ENCODE results near the gene GNL2.

Gene GNL2

DNA sequence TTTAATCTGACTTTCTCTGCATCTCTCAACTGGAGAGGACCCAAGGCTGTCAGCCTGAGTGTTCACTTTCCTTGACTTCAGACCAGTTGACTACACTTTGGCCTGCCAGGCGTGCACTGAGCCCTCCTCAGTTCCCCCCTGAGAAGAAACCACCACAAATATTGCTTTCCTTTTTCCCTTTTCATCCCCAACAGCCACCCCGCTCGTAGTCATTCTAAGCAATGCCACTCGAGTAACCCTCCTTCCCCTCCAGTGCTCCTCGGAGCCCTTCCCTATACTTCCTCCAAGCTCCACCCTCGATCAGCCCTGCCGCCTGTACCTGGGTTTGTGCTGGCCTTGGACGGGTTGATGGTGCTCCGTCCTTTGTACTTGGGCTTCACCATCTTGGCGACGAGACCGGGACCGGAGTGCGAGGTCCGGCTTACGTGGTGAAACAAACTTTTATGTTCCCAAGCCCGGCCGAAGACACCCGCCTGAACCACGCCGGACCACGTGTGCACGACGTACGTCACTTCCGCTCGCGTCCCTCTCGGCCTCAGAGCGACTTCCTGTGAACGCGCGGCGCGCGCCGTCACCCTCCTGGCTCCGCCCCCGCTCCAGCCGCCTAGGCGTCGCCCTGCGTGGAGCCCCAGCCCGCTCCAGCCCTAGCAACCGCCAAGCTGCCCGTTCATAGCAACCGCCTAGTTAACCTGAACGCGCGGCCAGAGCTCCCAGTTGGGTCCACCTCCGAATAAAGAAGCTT is at the start of gene GNL2:
Gene GNL2 (minus strand): TSS at position 498 of the 742 bp plus-strand sequence. CDS start 115 bp downstream, at position 383.
- DNase-seq, result peak; percentile 98

DNA sequence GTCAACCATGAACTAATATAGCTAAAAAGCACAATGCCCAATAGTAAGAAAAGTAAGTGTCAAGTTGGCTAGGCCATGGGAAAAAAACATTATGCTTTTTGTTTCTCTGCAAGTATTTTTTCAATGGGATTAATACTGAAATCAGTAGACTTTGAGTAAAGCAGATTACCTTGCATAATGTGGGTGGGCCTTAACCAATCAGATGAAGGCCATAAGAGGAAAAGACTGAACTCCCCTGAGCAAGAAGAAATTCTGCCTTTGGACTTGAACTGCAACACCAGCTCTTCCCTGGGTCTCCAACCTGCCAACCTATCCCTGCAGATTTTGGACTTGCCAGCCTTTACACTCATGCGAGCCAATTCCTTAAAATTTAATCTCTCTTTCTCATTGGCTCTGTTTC is 45.3 kb upstream of the GNL2 start:
- no peak for DNase-seq

DNA sequence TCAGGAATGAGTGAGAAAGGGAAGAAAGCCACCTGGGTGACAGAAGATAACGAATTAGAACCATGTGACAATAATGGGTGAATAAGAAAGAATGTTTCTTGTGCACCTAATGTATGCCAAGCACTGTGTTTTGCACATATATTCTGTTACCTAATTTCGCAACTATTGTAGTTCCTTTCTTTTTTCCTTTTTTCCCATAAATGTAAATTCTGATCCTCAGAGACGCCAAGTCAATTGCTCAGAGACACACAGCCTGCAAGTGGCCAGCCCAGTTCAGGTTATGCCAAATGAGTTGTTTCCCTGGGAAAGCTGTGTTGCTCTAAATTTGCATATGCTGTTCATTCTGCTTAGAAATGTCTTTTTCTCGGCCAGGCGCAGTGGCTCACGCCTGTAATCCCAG is 40.7 kb upstream of the GNL2 start:
- no peak for DNase-seq

DNA sequence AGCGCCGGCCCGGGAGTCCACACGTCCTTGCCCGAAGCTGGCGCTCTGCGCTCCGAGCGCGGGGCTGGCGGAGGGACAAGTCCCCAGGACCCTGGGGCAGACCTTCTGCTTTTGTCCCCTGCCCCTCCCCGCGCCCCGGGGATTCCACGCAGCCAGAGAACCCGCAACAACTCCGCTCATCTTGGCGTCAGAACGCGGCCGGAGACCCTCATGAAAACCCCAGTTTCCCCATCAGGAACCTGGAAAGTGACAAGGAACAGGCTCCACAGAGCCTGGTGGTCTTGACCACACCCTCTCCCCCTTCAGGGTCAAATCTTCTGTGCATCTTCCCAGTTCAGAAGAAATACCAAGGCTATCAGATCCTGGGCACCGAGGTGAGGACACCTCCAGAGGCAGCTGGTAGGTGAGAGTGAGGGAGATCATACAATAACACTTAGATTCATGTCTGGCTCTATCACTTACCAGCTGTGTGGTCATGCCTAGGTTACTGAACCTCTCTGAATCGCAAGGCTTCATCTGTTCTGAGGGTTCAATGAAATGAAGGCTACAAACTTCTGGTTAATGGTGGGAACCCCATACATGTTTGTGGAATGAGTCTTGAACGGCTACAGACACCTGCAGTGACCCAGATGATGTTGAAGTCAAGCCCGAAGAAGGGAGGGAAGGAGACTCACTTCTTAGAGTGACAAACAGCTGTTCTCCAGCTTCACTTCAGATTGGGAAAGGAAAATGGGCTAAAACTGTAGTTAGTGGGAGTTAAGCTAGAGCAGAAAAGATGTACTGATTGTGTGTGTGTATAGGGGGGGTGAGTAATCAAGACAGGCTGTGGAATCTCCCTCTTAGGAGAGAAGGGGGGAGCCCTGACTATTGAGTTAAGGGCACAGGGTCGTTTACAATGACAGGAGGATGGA is 39.5 kb upstream of the GNL2 start:
- DNase-seq, result no peak

DNA sequence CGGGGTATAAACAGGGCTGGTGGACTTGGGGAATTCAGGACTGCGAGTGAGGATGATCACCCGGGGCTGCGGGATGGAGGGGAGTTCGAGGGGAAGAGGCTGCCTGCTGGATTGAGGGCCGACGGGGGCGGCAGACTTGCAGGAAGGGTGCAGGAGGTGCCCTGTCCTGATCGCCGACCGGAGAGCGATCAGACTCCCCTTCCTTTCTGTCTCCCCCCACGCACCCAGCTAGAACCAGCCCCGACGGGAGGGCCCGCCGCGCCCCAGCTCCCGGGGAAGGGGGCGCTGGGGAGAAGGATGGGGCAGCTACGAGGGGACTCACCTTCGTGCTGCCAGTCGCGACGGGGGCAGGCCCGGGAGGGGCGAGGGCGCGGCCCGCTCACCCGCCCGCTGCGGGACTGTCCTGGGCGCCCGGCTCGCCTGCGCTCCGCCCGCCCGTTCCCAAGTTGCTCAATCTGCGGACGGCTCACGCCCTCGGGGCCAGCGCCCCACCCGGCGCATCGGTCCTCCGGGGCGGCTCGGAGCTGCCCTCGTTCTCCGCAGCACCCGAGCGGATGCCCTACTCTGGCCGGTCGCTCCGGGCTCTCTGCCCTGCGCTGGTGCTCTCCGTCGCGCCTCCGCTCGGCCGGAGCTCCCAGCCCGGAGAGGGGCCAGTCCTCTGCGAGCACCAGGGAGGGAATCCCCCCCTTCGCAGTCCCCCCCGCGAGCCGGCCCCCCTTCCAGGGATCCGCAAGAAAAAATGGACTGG is 38.7 kb upstream of the GNL2 start, which contains the start of gene RSPO1:
Gene RSPO1 (minus strand): TSS at position 649 of the 748 bp plus-strand sequence. CDS start 5,231 bp downstream, outside the sequence.
- no peak for DNase-seq

DNA sequence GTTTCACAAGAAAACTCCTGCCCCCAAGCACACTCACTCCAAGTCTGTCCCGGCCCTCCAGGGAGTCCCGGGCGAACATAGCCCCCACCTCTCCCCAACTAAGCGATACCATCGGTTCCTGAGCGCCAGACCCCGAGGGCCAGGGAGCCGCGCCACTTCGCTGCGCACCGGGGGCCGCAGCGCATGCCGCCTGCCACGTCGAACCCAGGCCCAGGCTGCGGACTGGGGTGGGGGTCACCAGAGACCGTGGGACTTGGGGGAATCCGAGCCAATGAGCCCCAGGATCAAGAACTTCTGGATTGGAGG is 38.2 kb upstream of the GNL2 start:
- DNase-seq, result no peak

DNA sequence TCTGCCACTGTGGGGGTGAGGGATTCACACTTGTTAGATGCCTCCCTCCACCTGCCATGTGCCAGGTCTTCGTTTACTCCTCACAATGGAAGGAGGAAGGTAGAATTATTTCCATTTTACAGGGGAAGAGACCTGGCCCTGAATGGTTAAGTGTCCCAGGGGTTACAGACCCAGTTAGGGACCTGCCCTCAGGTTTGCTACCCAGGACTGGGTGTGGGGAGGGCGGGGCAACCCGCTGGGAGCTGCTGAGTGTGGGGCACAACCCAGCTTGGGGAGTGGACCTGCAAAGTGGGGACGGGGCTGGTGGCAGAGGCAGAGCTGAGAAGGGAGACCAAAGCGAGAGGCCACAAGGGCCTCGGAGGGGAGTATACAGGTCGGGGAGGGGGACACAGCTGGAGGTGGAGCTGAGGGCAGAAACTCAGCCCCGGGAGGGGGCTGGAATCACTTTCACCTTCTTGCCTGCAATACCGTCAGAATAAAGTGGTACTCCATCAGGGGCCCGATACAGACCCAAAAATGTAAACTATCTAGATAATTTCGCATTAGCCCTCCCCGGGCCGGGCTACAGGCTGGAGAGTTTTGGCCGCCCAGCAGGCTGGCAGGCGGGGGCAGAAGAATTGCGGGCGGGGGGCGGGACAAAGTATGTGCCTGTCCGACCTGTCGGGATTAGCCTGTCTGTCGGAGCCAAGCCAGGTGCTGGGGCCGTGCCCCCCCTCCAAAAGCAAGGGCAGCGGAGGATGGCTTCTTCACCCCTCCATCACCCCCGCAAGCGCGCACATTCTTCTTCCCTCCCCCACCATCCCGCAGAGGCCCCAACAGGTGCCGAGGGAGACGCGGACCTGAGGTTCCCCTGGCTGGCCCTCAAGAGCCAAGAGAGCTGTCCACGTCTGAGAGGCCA is 37.6 kb upstream of the GNL2 start:
- DNase-seq, result no peak

DNA sequence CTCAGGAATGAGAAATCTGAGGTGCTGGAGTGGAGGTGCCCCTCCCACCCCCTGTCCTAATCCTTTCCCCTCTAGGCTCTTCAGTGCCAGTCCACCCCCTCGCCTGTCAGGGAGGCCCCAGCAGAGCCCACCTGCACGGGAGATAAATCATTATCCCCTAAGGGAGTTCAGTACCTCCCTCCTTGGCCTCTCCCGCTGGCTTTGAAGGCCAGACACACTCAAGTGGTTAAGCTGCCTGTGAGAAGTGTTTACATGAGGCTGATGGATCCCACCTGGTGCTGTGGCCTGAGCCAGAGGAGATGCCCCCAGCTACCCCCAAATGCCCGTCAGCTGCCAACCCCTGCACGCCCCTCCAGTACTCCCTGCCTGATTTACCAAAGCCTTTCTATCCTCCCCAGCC is 35.3 kb upstream of the GNL2 start:
- DNase-seq, result no peak

DNA sequence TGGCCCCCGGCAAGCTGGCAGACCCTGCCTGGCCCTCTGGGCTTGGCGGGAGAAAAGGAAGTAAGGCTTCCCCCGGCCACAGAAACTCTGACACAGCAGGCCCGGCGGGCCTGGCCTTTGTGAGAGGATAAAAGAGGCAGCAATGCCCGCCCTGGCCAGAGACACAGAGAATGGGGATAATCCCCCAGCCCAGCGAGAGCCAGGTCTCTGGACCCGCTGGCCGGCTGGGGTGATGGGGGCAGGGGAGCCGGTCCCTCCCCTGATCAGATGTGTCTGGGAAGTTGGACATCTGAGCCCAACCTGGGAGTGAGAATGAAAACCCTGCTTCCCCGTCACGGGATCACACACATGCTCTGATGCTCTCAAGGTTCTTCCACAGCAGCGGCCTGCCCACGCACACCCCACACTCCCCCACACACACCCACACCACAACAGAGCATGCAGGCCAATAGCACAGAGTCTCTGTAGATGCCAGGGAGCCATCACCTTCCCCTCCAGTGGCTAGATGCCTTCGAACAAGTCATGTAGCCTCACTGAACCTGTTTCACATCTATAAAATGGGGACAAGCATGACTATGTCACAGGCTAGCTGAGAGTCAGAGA is 34.8 kb upstream of the GNL2 start:
- no peak for DNase-seq

DNA sequence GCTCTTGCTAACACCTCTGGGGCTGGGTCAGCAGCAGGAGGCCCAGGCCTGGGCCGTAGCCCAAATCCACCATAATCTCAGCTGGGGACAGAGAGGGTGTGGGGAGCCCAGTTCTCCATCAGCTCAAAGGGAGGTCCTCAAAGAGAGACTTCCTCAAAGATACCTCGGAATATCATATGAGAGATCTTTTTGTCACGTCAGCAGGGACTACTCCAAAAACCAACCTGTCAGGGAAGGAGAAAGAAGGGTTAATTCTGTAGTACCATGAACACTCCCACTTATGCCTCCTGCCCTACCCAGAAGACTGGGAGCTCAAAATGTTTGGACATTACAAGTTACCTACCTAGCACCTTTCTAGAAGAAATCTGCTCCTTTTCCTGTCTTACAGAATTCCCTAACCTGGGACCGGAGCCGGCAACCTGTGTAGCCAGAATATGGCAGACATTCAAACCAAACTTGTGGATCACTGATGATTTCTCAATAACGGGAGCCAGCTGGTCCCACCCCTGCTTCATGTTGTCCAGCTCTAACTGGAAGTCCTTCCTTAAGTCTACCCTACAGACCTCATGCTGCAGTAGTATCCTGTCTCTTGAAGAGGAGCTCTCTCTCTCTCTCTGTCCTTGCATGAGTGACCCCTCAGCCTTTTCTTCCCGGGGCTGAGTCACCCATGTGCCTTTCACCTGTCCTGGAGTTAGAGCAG is 34.1 kb upstream of the GNL2 start:
- DNase-seq, result no peak

DNA sequence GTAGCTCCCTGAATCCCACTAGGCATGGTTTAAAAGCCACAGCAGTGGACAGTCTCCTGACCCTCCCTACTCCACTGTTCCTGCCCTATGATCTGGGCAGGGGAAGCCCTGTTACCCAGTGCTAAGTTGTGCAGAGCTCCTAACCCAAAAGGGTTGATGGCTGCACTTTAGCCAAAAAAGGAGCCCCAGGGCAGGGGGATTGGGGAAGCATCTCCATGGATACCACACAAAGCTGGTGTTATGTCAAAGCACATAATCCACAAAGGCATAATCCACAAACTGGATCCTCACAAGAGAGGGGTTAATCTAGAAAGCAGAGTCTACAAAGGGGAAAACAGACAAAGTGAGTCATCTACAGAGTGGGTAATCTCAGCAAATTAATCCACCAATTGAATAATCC is 33.3 kb upstream of the GNL2 start:
- no peak for DNase-seq

DNA sequence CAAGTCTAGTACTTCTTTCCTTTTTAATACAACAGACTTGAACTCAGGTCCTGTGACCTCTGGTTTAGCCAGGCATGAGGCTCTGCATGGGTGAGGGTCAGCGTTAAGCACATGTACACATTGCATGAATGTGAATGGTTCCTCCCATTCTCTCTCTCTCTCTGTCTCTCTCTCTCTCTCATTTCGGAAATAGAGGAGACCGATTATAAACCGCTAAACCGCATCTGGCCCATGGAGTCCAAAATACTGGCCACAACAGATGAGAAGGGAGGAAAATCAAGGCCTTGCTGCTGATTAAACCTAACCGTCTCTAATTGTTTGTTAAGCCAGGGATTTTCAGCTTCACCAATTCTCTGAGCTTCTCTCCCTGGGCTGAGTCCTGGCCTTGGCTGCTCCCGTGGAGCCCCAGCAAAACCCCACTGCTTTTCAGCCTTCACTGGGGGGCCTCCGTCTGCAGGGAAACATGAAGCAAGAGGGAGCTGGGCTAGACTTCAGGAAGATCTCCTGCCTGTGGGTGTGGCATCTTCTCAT is 32.4 kb upstream of the GNL2 start:
- no peak for DNase-seq

DNA sequence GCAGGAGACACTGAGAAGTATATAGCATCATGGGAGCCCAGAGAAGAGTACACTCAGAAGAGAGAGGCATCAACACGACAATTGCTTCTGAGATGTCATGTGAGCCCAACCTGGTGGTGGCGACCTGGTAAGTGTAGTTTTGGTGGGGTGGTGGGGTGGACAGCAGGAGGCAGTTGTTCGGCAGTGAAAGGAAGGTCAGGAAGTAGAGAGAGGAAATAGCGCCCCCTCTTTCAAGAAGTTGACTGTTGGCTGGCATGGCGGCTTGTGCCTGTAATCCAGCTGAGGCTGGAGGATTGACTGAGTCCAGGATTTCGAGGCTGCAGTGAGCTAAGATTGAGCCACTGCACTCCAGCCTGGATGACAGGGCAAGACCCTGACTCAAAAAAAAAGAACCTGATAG is 26.4 kb upstream of the GNL2 start:
- DNase-seq, result no peak

DNA sequence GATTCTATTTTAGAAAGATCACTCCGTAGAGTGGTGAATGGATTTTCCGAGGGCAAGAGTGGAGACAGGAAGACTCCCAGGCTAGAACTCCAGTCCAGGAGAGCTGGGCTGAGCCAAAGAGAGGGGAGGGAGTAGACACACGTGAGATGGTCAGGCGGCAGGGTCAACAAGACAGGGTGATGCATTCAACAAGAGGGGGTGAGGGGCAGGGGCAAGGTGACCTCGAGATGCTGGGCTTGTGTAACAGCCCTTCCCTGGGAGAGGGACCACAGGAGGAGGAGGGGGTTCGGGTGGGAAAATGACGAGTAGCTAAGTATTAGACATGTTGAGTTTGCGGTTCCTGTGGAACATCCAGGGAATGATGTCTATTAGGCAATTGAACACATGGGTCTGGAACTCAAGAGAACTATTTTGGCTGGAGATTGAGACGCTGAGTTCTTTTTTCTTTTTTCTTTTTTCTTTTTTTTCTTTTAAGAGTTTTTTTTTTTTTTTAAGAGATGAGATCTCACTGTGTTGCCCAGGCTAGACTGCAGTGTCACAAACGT is 25.7 kb upstream of the GNL2 start:
- DNase-seq, result no peak

DNA sequence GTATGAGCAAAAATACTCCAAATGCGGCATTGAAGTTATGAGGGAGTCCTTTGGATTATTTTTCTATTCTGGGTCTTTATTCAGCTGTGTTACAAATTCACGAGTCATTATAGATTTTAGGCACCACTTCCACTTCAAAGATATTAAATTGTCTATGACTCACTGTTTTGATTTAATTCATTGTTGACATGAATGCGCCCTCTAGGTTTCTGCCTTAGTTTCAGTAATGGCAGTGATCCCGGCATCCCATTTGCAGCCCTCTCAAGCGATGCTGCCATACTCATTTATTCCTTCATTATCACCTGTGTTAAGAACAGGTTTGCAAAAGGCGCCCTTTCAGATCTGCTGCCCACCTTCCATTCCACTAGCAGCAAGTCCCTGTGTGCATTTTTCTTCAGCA is 25.0 kb upstream of the GNL2 start:
- DNase-seq, result no peak

DNA sequence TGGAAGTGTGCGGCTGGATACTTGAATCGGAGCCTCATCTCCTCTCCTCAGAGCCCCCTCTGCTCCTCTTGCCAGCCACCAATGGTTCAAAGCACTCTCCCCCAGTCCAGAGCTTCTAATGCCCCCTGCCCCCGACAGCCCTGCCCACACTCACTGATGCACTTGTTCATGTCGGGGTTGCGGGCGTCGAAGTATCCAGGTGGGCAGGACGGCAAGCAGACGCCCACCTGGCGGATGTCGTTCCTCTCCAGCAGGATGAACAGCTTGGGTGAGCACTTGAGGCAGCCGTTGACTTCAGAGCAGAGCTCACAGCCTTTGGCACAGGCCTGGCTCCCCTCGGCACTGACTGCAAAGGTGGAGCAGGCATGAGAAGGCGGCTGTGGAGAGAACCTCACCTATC is 20.6 kb upstream of the GNL2 start:
- DNase-seq, result no peak

DNA sequence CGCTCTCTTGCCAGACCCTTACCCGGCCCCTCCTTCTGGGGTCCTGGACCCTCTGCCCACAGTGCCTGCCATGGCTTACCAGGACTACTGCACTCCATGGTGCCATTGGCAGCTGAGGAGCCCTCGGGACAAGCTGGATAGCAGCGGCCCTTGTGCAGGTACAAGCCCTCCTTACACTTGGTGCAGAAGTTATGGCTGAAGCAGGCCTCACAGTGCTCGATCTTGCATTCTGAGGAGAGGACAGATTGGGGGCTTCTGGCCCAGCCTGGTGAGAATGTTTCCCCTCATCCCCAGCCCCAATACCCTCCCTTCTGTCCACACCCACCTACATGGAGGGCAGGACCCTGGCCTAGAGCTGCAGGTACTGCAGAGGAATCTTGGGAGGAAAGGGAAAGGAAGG is 18.4 kb upstream of the GNL2 start:
- no peak for DNase-seq

DNA sequence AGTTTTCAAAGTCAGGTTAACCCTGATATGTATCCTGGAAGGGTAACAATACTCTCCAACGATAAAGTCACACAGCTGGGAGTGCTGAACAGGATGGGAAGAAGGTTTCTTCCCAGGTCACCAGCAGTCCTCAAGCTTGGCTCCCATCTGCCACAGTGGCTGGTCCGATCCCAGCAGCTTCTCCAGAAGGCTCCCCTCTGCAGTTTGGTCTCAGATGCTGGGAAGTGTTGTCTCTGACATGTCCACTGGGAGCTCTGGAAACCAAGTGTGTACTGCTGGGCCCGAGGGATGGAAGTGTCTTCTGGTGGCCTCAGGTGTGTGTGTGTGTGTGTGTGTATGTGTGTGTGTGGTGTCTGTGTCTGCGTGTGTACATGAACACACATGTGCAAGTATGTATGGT is 16.4 kb upstream of the GNL2 start:
- no peak for DNase-seq

DNA sequence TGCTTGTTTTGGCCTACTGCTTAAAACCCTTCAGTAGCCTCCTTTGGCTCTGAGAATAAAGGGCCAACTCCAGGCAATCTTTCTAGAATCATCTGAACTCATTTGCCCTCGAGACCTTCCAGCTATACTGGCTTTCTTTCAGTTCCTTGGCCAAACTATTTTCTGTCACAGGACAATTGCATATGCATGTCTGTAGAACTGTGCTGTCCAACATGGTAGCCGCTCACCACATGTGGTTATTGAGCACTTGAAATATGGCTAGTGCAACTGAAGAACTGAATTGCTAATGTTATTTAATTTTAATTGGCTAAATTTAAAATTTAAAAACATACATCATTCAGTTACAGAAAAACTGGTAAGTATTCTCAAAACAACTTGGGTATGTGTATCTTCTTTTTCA is 14.3 kb upstream of the GNL2 start:
- no peak for DNase-seq

DNA sequence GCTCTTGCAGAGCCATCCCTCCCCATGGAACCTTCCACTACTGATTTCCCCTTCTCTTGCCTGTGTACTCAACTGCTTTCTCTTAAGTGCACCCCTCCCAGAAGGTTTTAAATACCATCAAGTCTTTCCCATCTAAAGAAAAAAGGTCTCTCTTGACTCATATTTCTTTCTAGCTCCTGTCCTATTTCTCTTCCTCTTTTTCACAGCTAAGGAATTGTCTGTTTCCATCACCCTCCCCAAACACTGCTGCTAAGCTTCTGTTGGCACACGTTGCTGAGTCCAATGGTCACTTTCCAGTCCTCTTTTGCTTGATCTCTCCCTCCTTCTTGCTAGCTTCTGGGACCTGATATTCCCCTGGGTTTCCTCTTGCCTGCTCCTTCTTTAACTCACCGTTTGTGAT is 13.3 kb upstream of the GNL2 start:
- no peak for DNase-seq
